GM21381 (cell line): ENCODE data around the gene TAF6.
A peak's percentile ranks its signal among the peaks of the same experiment; 100 is the strongest.

ENCODE experiments used
- ATAC-seq: cut with Tn5 transposase; IDR thresholded peaks from one replicate; pipeline ENCODE4 v1.9.1; 2021; ENCODE audit warnings: mild to moderate bottlenecking, moderate library complexity; ENCODE audit not compliant: unreplicated experiment

The TAF6 gene

GRCh38 chr7:100124301-100125230 is 5.4 kb upstream of the TAF6 start:
- no peak for ATAC-seq

- no peak for ATAC-seq
Observed at GRCh38 chr7:100122568-100122967, 3.4 kb upstream of the TAF6 start.

- ATAC-seq: no peak
Observed at GRCh38 chr7:100122067-100122466, 2.9 kb upstream of the TAF6 start.

- no peak for ATAC-seq
Observed at GRCh38 chr7:100120733-100121036, 1.5 kb upstream of the TAF6 start.

- ATAC-seq: peak; percentile 27
Observed at GRCh38 chr7:100119970-100120732, 993 bp upstream of the TAF6 start.

- no peak for ATAC-seq
Observed at GRCh38 chr7:100118388-100119071, 628 bp downstream of the TAF6 start.

GRCh38 chr7:100115026-100115425 is 4.1 kb downstream of the TAF6 start:
- ATAC-seq: no peak

GRCh38 chr7:100111914-100112313 is 7.2 kb downstream of the TAF6 start:
- no peak for ATAC-seq

- no peak for ATAC-seq
Observed at GRCh38 chr7:100111156-100111555, 8.0 kb downstream of the TAF6 start.

- ATAC-seq: no peak
Observed at GRCh38 chr7:100109521-100110163, 9.5 kb downstream of the TAF6 start.

GRCh38 chr7:100107890-100108289 is 11.3 kb downstream of the TAF6 start:
- no peak for ATAC-seq

GRCh38 chr7:100107125-100107737 is 11.9 kb downstream of the TAF6 start:
- ATAC-seq: no peak

GRCh38 chr7:100106633-100107032 is 12.5 kb downstream of the TAF6 start:
- no peak for ATAC-seq

GRCh38 chr7:100105534-100105933 is 13.6 kb downstream of the TAF6 start:
- ATAC-seq: no peak

- no peak for ATAC-seq
Observed at GRCh38 chr7:100102950-100103840, 16.0 kb downstream of the TAF6 start.

GRCh38 chr7:100101016-100101862 is 17.9 kb downstream of the TAF6 start, which contains the start of the genes AP4M1 and MCM7:
Gene AP4M1, plus strand, starts transcription at chr7:100101643. Its CDS starts 72 bp downstream, at chr7:100101715.
Gene MCM7, minus strand, starts transcription at chr7:100101397. Its CDS starts 103 bp downstream, at chr7:100101294.
- peak; percentile 78 for ATAC-seq

- ATAC-seq: peak; percentile 60
Observed at GRCh38 chr7:100100420-100101015, 18.6 kb downstream of the TAF6 start.

GRCh38 chr7:100099452-100099851 is 19.7 kb downstream of the TAF6 start:
- no peak for ATAC-seq
